Endometrial microvascular endothelial cells (primary cell): ENCODE measurements around the gene MAX. TPM values are rescaled to one million over a fixed set of nuclear protein-coding genes. Genes with fewer than 3 reads are reported as not detected.

Experiments used
- total RNA-seq: library from RNA; depleted of rRNA; stranded (reverse); fragments of >200 nt; gene quantifications from one replicate; pipeline ENCODE4 v1.2.3, GENCODE V29; 2015; ENCODE audit errors: inconsistent ontology term

The MAX gene
- total RNA-seq, 1 donor from 2014 or later, result 39.3 TPM

Other genes with a start within 250 kb of the MAX start
- not detected for gene SPTB, start 222.6 kb downstream of the MAX start, total RNA-seq
- gene CHURC1, start 188.1 kb downstream of the MAX start, total RNA-seq, result 67.6 TPM
- not detected for gene GPX2, start 159.8 kb downstream of the MAX start, total RNA-seq
- 15.2 TPM for gene RAB15, start 130.2 kb downstream of the MAX start, total RNA-seq
- gene FNTB, start 115.6 kb downstream of the MAX start, total RNA-seq, result 14.3 TPM